HEK293 (cell line): ENCODE measurements around the gene NAALADL2.

Experiments used
- CTCF ChIA-PET: fragments of 350-600 bp; formaldehyde crosslinking; extraction: SDS; loops from one replicate; lab custom pipeline; 2021; ENCODE audit warnings: antibody characterized with exemption; lab: Yijun Ruan, JAX
- POLR2A ChIA-PET: fragments of 300-600 bp; formaldehyde crosslinking; extraction: SDS; loops from one replicate; lab custom pipeline; 2020; ENCODE audit warnings: antibody characterized with exemption, inconsistent platforms; lab: Yijun Ruan, JAX
- H3K27ac ChIP-seq: fragments of 200-500 bp; sonication (Bioruptor generic); 2 replicates; pipeline ENCODE4 v1.5.1; 2014; ENCODE audit warnings: low read depth, low read length, control low read depth, inconsistent platforms; ENCODE audit errors: extremely low read depth
- H3K36me3 ChIP-seq, 2 experiments: fragments of 200-500 bp in 1 of 2; sonication (Bioruptor generic) in 1 of 2; 1 replicate in 1 of 2; 2 replicates in 1 of 2; pipeline ENCODE4 v1.5.1; 2014 to 2017; ENCODE audit warnings: inconsistent platforms in 2 of 2, low read length in 2 of 2; ENCODE audit not compliant: control insufficient read depth in 2 of 2, insufficient read depth in 1 of 2
- H3K4me1 ChIP-seq: fragments of 200-500 bp; sonication (Bioruptor generic); 2 replicates; pipeline ENCODE4 v1.5.1; 2014; ENCODE audit warnings: mild to moderate bottlenecking, low read length, inconsistent platforms; ENCODE audit not compliant: control insufficient read depth, insufficient read depth
- H3K4me3 ChIP-seq: 2 replicates; pipeline ENCODE4 v1.5.1; 2011; ENCODE audit warnings: low read depth, mild to moderate bottlenecking, control low read depth, low read length, moderate library complexity
- H3K9me3 ChIP-seq: fragments of 200-500 bp; sonication (Bioruptor generic); 2 replicates; pipeline ENCODE4 v1.5.1; 2014; ENCODE audit warnings: low read depth, low read length, inconsistent platforms; ENCODE audit not compliant: control insufficient read depth, insufficient read depth
- GLIS2 ChIP-seq: fragments of 450-650 bp; formaldehyde crosslinking; IDR thresholded peaks from 2 replicates; pipeline ENCODE4 v1.5.1; 2016; ENCODE audit warnings: missing biosample characterization, missing genetic modification characterization
- HOXC10 ChIP-seq: sonication (generic); formaldehyde crosslinking; IDR thresholded peaks from 2 replicates; pipeline ENCODE4 v1.8.1; 2023; ENCODE audit warnings: mild to moderate bottlenecking, missing genetic modification reagents
- OVOL3 ChIP-seq: fragments of 450-650 bp; formaldehyde crosslinking; IDR thresholded peaks from 2 replicates; pipeline ENCODE4 v1.5.1; 2016; ENCODE audit warnings: missing biosample characterization, missing genetic modification characterization
- SETDB1 ChIP-seq: IDR thresholded peaks from one replicate; pipeline ENCODE4 v1.6.1; 2017; ENCODE audit warnings: mild to moderate bottlenecking, low read length, moderate library complexity, mixed read lengths; ENCODE audit not compliant: insufficient read length
- ZBTB20 ChIP-seq: fragments of 450-650 bp; formaldehyde crosslinking; IDR thresholded peaks from 2 replicates; pipeline ENCODE4 v1.5.1; 2016; ENCODE audit warnings: missing biosample characterization, missing genetic modification characterization
- ZFP69B ChIP-seq: fragments of 450-650 bp; formaldehyde crosslinking; IDR thresholded peaks from 2 replicates; pipeline ENCODE4 v1.5.1; 2016; ENCODE audit warnings: missing biosample characterization, missing genetic modification characterization
- ZIC2 ChIP-seq: fragments of 450-650 bp; formaldehyde crosslinking; IDR thresholded peaks from 2 replicates; pipeline ENCODE4 v1.5.1; 2016; ENCODE audit warnings: missing biosample characterization, missing genetic modification characterization
- ZNF112 ChIP-seq: fragments of 450-650 bp; formaldehyde crosslinking; IDR thresholded peaks from 2 replicates; pipeline ENCODE4 v1.5.0; 2017; ENCODE audit warnings: missing biosample characterization, missing genetic modification characterization
- ZNF138 ChIP-seq: fragments of 450-650 bp; formaldehyde crosslinking; IDR thresholded peaks from 2 replicates; pipeline ENCODE4 v1.5.1; 2016; ENCODE audit warnings: missing biosample characterization, missing genetic modification characterization, borderline replicate concordance
- ZNF157 ChIP-seq: fragments of 450-650 bp; formaldehyde crosslinking; IDR thresholded peaks from 2 replicates; pipeline ENCODE4 v1.5.1; 2016; ENCODE audit warnings: missing biosample characterization, missing genetic modification characterization
- ZNF169 ChIP-seq: fragments of 450-650 bp; formaldehyde crosslinking; IDR thresholded peaks from 2 replicates; pipeline ENCODE4 v1.5.1; 2016; ENCODE audit warnings: missing biosample characterization, missing genetic modification characterization
- ZNF239 ChIP-seq: fragments of 450-650 bp; formaldehyde crosslinking; IDR thresholded peaks from 2 replicates; pipeline ENCODE4 v1.5.1; 2016; ENCODE audit warnings: missing biosample characterization, missing genetic modification characterization
- ZNF280C ChIP-seq: fragments of 450-650 bp; formaldehyde crosslinking; IDR thresholded peaks from 2 replicates; pipeline ENCODE4 v1.5.1; 2016; ENCODE audit warnings: missing biosample characterization, missing genetic modification characterization
- ZNF302 ChIP-seq: fragments of 450-650 bp; formaldehyde crosslinking; IDR thresholded peaks from 2 replicates; pipeline ENCODE4 v1.5.1; 2016; ENCODE audit warnings: missing biosample characterization, missing genetic modification characterization, low read depth
- ZNF354C ChIP-seq: fragments of 450-650 bp; formaldehyde crosslinking; IDR thresholded peaks from 2 replicates; pipeline ENCODE4 v1.5.1; 2016; ENCODE audit warnings: missing biosample characterization, missing genetic modification characterization, low read depth, borderline replicate concordance
- ZNF394 ChIP-seq: fragments of 450-650 bp; formaldehyde crosslinking; IDR thresholded peaks from 2 replicates; pipeline ENCODE4 v1.5.1; 2016; ENCODE audit warnings: missing biosample characterization, missing genetic modification characterization, mild to moderate bottlenecking, moderate library complexity, borderline replicate concordance
- ZNF416 ChIP-seq: fragments of 450-650 bp; formaldehyde crosslinking; IDR thresholded peaks from 2 replicates; pipeline ENCODE4 v1.5.1; 2016; ENCODE audit warnings: missing biosample characterization, missing genetic modification characterization
- ZNF433 ChIP-seq: fragments of 450-650 bp; formaldehyde crosslinking; IDR thresholded peaks from 2 replicates; pipeline ENCODE4 v1.5.1; 2016; ENCODE audit warnings: missing biosample characterization, missing genetic modification characterization, low read depth
- ZNF580 ChIP-seq: fragments of 450-650 bp; formaldehyde crosslinking; IDR thresholded peaks from 2 replicates; pipeline ENCODE4 v1.5.1; 2016; ENCODE audit warnings: missing biosample characterization, missing genetic modification characterization
- ZNF610 ChIP-seq: fragments of 450-650 bp; formaldehyde crosslinking; IDR thresholded peaks from 2 replicates; pipeline ENCODE4 v1.5.1; 2016; ENCODE audit warnings: missing biosample characterization, missing genetic modification characterization, borderline replicate concordance
- ZNF624 ChIP-seq: fragments of 450-650 bp; formaldehyde crosslinking; IDR thresholded peaks from 2 replicates; pipeline ENCODE4 v1.5.1; 2017; ENCODE audit warnings: missing biosample characterization, missing genetic modification characterization
- ZNF626 ChIP-seq: fragments of 450-650 bp; sonication (Bioruptor Pico); formaldehyde crosslinking; IDR thresholded peaks from 2 replicates; pipeline ENCODE4 v1.5.1; 2018; ENCODE audit warnings: missing biosample characterization, missing genetic modification characterization, inconsistent platforms
- ZNF639 ChIP-seq: fragments of 450-650 bp; formaldehyde crosslinking; IDR thresholded peaks from 2 replicates; pipeline ENCODE4 v1.5.1; 2016; ENCODE audit warnings: missing biosample characterization, missing genetic modification characterization
- ZNF660 ChIP-seq: fragments of 450-650 bp; IDR thresholded peaks from 2 replicates; pipeline ENCODE4 v1.5.1; 2018; ENCODE audit warnings: missing biosample characterization, mild to moderate bottlenecking, missing genetic modification characterization
- TF ChIP-seq, protein P1 (sequence below): fragments of 450-650 bp; formaldehyde crosslinking; IDR thresholded peaks from 2 replicates; pipeline ENCODE4 v1.5.1; 2016; ENCODE audit warnings: missing biosample characterization, missing genetic modification characterization

Gene NAALADL2

DNA sequence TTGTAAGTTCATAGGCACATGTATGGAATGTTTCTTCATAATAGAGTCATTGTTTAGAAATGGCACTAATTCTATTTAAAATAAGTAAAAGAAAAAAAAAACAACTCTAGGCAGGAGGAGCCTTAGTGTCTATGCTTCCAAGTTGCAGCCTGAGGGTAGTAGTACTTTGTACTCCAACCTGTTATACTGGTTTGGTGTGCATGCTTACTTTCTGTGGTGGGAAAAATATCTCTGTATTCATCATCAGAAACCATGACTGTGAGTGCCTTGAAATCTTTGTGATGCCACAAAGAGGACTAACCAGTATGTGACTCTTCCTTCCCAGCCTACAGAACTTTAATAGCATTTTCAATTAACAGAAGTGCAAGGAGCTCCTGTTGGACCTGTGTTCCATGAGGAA is 4.4 kb downstream of the NAALADL2 start (continued):
- no peak for TF ChIP-seq ZNF280C (tag by site-specific recombination)
- TF ChIP-seq ZNF626 (tag by site-specific recombination), result no peak
- no peak for TF ChIP-seq ZNF302
- no peak for TF ChIP-seq ZNF169 (tag by site-specific recombination)
- TF ChIP-seq ZFP69B, result no peak
- no peak for TF ChIP-seq HOXC10 (CRISPR knock-in tag)
- TF ChIP-seq ZNF394 (tag by site-specific recombination), result no peak

DNA sequence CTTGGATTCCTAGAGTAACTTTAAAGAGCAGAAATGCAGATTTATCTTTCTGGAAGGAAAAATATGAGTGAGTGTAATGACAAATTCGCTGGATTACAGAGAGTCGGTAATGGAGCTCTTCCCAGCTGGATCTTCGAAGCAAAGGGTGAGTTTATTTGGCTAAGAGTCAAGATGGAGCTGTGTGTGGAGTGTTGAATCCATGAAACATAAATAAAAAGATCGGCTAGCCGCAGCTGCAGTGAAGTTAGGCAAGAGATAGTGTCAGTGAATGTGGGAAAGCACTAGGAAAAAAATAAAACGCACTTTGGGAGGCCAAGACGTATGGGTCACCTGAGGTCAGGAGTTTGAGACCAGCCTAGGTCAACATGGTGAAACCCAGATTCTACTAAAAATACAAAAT is 10.3 kb downstream of the NAALADL2 start:
- no peak for TF ChIP-seq GLIS2 (tag by site-specific recombination)
- no peak for TF ChIP-seq ZNF433 (tag by site-specific recombination)
- no peak for TF ChIP-seq ZNF354C (tag by site-specific recombination)
- H3K4me1 ChIP-seq, result no peaks in the 10 kb centered on the region
- CTCF ChIA-PET, result no interaction called here
- no peak overlapping the region for H3K4me3 ChIP-seq
- no peaks in the 10 kb centered on the region for H3K36me3 ChIP-seq
- H3K27ac ChIP-seq, result no peak overlapping the region
- no peaks in the 10 kb centered on the region for H3K9me3 ChIP-seq
- POLR2A ChIA-PET, result no interaction called here

GRCh38 chr3:174873832-174874657 is 14.9 kb downstream of the NAALADL2 start:
- CTCF ChIA-PET, result interaction anchor here (0.6 kb wide), 1 partner anchor 60 kb away, joined by 4 read pairs; no protein-coding TSS in a partner anchor
- POLR2A ChIA-PET, result interaction anchor here (0.6 kb wide), 1 partner anchor 275 kb away, joined by 6 read pairs; no protein-coding TSS in a partner anchor
- Histone ChIP-seq H3K4me1 (no peaks in the 10 kb centered on the region), H3K4me3 (no peak overlapping the region), H3K27ac (no peak overlapping the region), H3K9me3 (no peaks in the 10 kb centered on the region), H3K36me3 (no peaks in the 10 kb centered on the region)
- TF ChIP-seq ZNF660 (tag by site-specific recombination) (no peak), ZNF580 (tag by site-specific recombination) (no peak), OVOL3 (no peak), ZFP69B (no peak), ZIC2 (tag by site-specific recombination) (no peak), ZNF416 (tag by site-specific recombination) (no peak), ZNF138 (tag by site-specific recombination) (no peak), ZNF157 (tag by site-specific recombination) (no peak), ZNF639 (tag by site-specific recombination) (no peak), ZNF239 (no peak), SETDB1 (no peak), ZBTB20 (no peak), ZNF112 (tag by site-specific recombination) (no peak), ZNF610 (tag by site-specific recombination) (no peak), ZNF624 (tag by site-specific recombination) (no peak)
- TF ChIP-seq, protein P1, sequence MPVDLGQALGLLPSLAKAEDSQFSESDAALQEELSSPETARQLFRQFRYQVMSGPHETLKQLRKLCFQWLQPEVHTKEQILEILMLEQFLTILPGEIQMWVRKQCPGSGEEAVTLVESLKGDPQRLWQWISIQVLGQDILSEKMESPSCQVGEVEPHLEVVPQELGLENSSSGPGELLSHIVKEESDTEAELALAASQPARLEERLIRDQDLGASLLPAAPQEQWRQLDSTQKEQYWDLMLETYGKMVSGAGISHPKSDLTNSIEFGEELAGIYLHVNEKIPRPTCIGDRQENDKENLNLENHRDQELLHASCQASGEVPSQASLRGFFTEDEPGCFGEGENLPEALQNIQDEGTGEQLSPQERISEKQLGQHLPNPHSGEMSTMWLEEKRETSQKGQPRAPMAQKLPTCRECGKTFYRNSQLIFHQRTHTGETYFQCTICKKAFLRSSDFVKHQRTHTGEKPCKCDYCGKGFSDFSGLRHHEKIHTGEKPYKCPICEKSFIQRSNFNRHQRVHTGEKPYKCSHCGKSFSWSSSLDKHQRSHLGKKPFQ (tag by site-specific recombination), result no peak
